IMR-90 (cell line): ENCODE data around the gene FCMR. TPM values are rescaled to one million over a fixed set of nuclear protein-coding genes. Genes with fewer than 3 reads are reported as not detected.

Source experiments
- ATAC-seq: fragments of 200-7000 bp; cut with Tn5 transposase; 2 replicates; pipeline ENCODE4 v1.9.1; 2020; ENCODE audit warnings: low read depth, mild to moderate bottlenecking, moderate library complexity
- BruUV-seq: library from RNA; stranded (reverse); fragments of 400-500 nt; replicated peaks from 2 replicates; lab custom pipeline; 2021; lab: Mats Ljungman, UMichigan
- CTCF ChIA-PET: fragments of 300-600 bp; formaldehyde crosslinking; extraction: SDS; loops from one replicate; lab custom pipeline; 2021; ENCODE audit warnings: antibody characterized with exemption; lab: Yijun Ruan, JAX
- POLR2A ChIA-PET: fragments of 300-600 bp; sonication (Branson Sonifier 250); formaldehyde crosslinking; loops from one replicate; lab custom pipeline; 2022; ENCODE audit warnings: antibody characterized with exemption; ENCODE audit not compliant: unreplicated experiment; lab: Charles Lee
- DNase-seq: peaks from one replicate; pipeline ENCODE4 v3.0.0; 2013
- H2AFZ ChIP-seq: replicated peaks from 2 replicates; pipeline ENCODE3; 2013; ENCODE audit warnings: low read length, mild to moderate bottlenecking; ENCODE audit not compliant: poor library complexity
- H2AK5ac ChIP-seq: 2 replicates; pipeline ENCODE4 v1.6.1; 2013; ENCODE audit warnings: low read depth, low read length, inconsistent platforms
- H2AK9ac ChIP-seq: replicated peaks from 2 replicates; pipeline ENCODE3; 2013; ENCODE audit warnings: mild to moderate bottlenecking, low read depth, low read length, moderate library complexity; ENCODE audit not compliant: poor library complexity
- H2BK120ac ChIP-seq: 2 replicates; pipeline ENCODE4 v1.6.1; 2013; ENCODE audit warnings: low read depth, low read length, inconsistent platforms
- H2BK15ac ChIP-seq: 3 replicates; pipeline ENCODE4 v1.6.1; 2013; ENCODE audit warnings: low read depth, low read length, inconsistent platforms
- H2BK20ac ChIP-seq: 2 replicates; pipeline ENCODE4 v1.6.1; 2013; ENCODE audit warnings: low read depth, mild to moderate bottlenecking, inconsistent platforms, low read length, moderate library complexity
- H2BK5ac ChIP-seq: 2 replicates; pipeline ENCODE4 v1.6.1; 2013; ENCODE audit warnings: mild to moderate bottlenecking, low read depth, low read length, inconsistent platforms; ENCODE audit not compliant: poor library complexity, severe bottlenecking
- H3K14ac ChIP-seq: replicated peaks from 2 replicates; pipeline ENCODE4 v1.6.1; 2013; ENCODE audit warnings: low read depth, low read length, inconsistent platforms
- H3K18ac ChIP-seq: 2 replicates; pipeline ENCODE4 v1.6.1; 2013; ENCODE audit warnings: low read depth, low read length, control low read depth
- H3K23ac ChIP-seq: 2 replicates; pipeline ENCODE4 v1.6.1; 2013; ENCODE audit warnings: low read depth, low read length, inconsistent platforms
- H3K27ac ChIP-seq: 2 replicates; pipeline ENCODE4 v1.5.1; 2013; ENCODE audit warnings: mild to moderate bottlenecking, control low read depth, low read length; ENCODE audit not compliant: insufficient read depth
- H3K27me3 ChIP-seq: 2 replicates; pipeline ENCODE4 v1.6.1; 2013; ENCODE audit warnings: low read length; ENCODE audit not compliant: control insufficient read depth, insufficient read depth
- H3K36me3 ChIP-seq: 2 replicates; pipeline ENCODE4 v1.6.1; 2013; ENCODE audit warnings: low read length, mixed read lengths; ENCODE audit not compliant: control insufficient read depth, insufficient read depth
- H3K4ac ChIP-seq: 2 replicates; pipeline ENCODE4 v1.6.1; 2013; ENCODE audit warnings: low read depth, low read length, inconsistent platforms
- H3K4me1 ChIP-seq: 2 replicates; pipeline ENCODE4 v1.6.1; 2013; ENCODE audit warnings: low read length, mixed read lengths; ENCODE audit not compliant: control insufficient read depth, insufficient read depth
- H3K4me2 ChIP-seq: 2 replicates; pipeline ENCODE4 v1.6.1; 2013; ENCODE audit warnings: low read depth, mild to moderate bottlenecking, control low read depth, low read length, moderate library complexity
- H3K4me3 ChIP-seq: 2 replicates; pipeline ENCODE4 v1.5.1; 2013; ENCODE audit warnings: low read depth, mild to moderate bottlenecking, control low read depth, low read length, moderate library complexity; ENCODE audit not compliant: insufficient read depth
- H3K56ac ChIP-seq: 2 replicates; pipeline ENCODE4 v1.6.1; 2013; ENCODE audit warnings: low read length, inconsistent platforms; ENCODE audit not compliant: insufficient read depth; ENCODE audit errors: extremely low read depth
- H3K79me1 ChIP-seq, 2 experiments: 2 replicates each; pipeline ENCODE4 v1.6.1; 2013; ENCODE audit warnings: low read length in 2 of 2, inconsistent platforms in 1 of 2, low read depth in 1 of 2
- H3K9ac ChIP-seq: 2 replicates; pipeline ENCODE4 v1.6.1; 2013; ENCODE audit warnings: low read depth, low read length, control low read depth
- H3K9me1 ChIP-seq: 2 replicates; pipeline ENCODE4 v1.6.1; 2013; ENCODE audit warnings: low read length, inconsistent platforms; ENCODE audit not compliant: insufficient read depth
- H3K9me3 ChIP-seq: 2 replicates; pipeline ENCODE4 v1.6.1; 2013; ENCODE audit warnings: low read length; ENCODE audit not compliant: control insufficient read depth, insufficient read depth
- H4K20me1 ChIP-seq: 2 replicates; pipeline ENCODE4 v1.6.1; 2013; ENCODE audit warnings: low read length, inconsistent platforms; ENCODE audit not compliant: insufficient read depth
- H4K5ac ChIP-seq: 2 replicates; pipeline ENCODE4 v1.6.1; 2013; ENCODE audit warnings: mild to moderate bottlenecking, low read depth, low read length, control low read depth
- H4K8ac ChIP-seq, 2 experiments: 2 replicates each; pipeline ENCODE4 v1.6.1; 2013; ENCODE audit warnings: low read depth in 2 of 2, low read length in 2 of 2, control low read depth in 1 of 2, inconsistent platforms in 1 of 2
- H4K91ac ChIP-seq: 2 replicates; pipeline ENCODE4 v1.6.1; 2013; ENCODE audit warnings: low read depth, low read length, inconsistent platforms; ENCODE audit not compliant: insufficient read depth
- BHLHE40 ChIP-seq: fragments of 150-350 bp; IDR thresholded peaks from 2 replicates; pipeline ENCODE4 v1.6.1; 2016; ENCODE audit warnings: mild to moderate bottlenecking, low read depth, low read length
- CEBPB ChIP-seq: IDR thresholded peaks from 2 replicates; pipeline ENCODE4 v1.6.1; 2012; ENCODE audit warnings: low read depth, low read length, improper control_type of control experiment
- CHD1 ChIP-seq: IDR thresholded peaks from 2 replicates; pipeline ENCODE4 v1.6.1; 2012; ENCODE audit warnings: low read depth, low read length, improper control_type of control experiment
- CTCF ChIP-seq: conservative IDR thresholded peaks from 2 replicates; pipeline ENCODE4 v1.5.1; 2012; ENCODE audit warnings: mild to moderate bottlenecking, low read depth, low read length, improper control_type of control experiment
- FOS ChIP-seq: fragments of 150-350 bp; IDR thresholded peaks from 2 replicates; pipeline ENCODE4 v1.6.1; 2016; ENCODE audit warnings: low read depth, low read length
- MAZ ChIP-seq: IDR thresholded peaks from 2 replicates; pipeline ENCODE4 v1.6.1; 2012; ENCODE audit warnings: low read depth, mild to moderate bottlenecking, low read length, improper control_type of control experiment, moderate library complexity, borderline replicate concordance
- MXI1 ChIP-seq: IDR thresholded peaks from 2 replicates; pipeline ENCODE4 v1.6.1; 2012; ENCODE audit warnings: low read depth, mild to moderate bottlenecking, low read length, moderate library complexity, borderline replicate concordance
- NFE2L2 ChIP-seq: fragments of 150-350 bp; IDR thresholded peaks from 2 replicates; pipeline ENCODE4 v1.6.1; 2016; ENCODE audit warnings: low read depth, mild to moderate bottlenecking, low read length
- POLR2A ChIP-seq: IDR thresholded peaks from 2 replicates; pipeline ENCODE4 v1.6.1; 2012; ENCODE audit warnings: mild to moderate bottlenecking, low read depth, low read length
- RAD21 ChIP-seq: IDR thresholded peaks from 2 replicates; pipeline ENCODE4 v1.6.1; 2012; ENCODE audit warnings: low read length, improper control_type of control experiment
- SMC3 ChIP-seq: fragments of 150-350 bp; IDR thresholded peaks from 2 replicates; pipeline ENCODE4 v1.6.1; 2016; ENCODE audit warnings: low read depth, mild to moderate bottlenecking, antibody characterized with exemption, low read length, moderate library complexity
- WGBS, 2 experiments: methylation state at CpG; one replicate each; pipeline versions ENCODE4 v1.1.5 to v1.1.7; 2013; ENCODE audit warnings: missing lambda C conversion rate in 2 of 2; ENCODE audit not compliant: insufficient read length in 1 of 2; ENCODE audit errors: extremely low coverage in 2 of 2; 5-methylcytosine and 5-hydroxymethylcytosine counted together
- dilution Hi-C: fragments of 300-500 bp; cut with HindIII; formaldehyde crosslinking; loops from one replicate; pipeline ENCODE4 v1.14.3; 2018; ENCODE audit warnings: low sequenced_read_pairs; ENCODE audit not compliant: unreplicated experiment
- in situ Hi-C: fragments of 300-500 bp; cut with MboI; formaldehyde crosslinking; loops from 3 replicates; pipeline ENCODE4 v1.14.3; 2019; ENCODE audit warnings: low sequenced_read_pairs, inconsistent platforms, mixed read lengths
- intact Hi-C: fragments of 100-400 bp; cut with micrococcal nuclease; formaldehyde crosslinking; loops from 2 replicates; pipeline ENCODE4 v1.10.0; 2022
- polyA plus RNA-seq, 3 experiments: library from polyadenylated mRNA; depleted of rRNA; stranded (reverse); fragments of >200 nt; gene quantifications; 2 replicates each; pipeline ENCODE4 v1.2.3, GENCODE V29; 2012; ENCODE audit warnings: low replicate concordance in 1 of 3
- total RNA-seq: library from RNA; depleted of rRNA; stranded (reverse); fragments of >200 nt; gene quantifications from 2 replicates; pipeline ENCODE4 v1.2.3, GENCODE V29; 2012
- TF ChIP-seq, protein P1 (sequence below): fragments of 150-350 bp; IDR thresholded peaks from 2 replicates; pipeline ENCODE4 v1.6.1; 2017; ENCODE audit warnings: mild to moderate bottlenecking, antibody characterized with exemption, low read length, low read depth

FCMR gene
- total and polyA plus RNA-seq, 2 of the 4 experiments (the other 2 are of a cell fraction), result 0.09 TPM; not detected in 1

GRCh38 chr1:206893380-206893779, 28.4 kb downstream of the FCMR start:
- Histone ChIP-seq H3K27ac (no peak overlapping the region), H3K18ac (peak overlapping the region; percentile 43; the same call in 1 of the 2 replicates), H2BK120ac (peak overlapping the region; percentile 72; the same call in 1 of the 2 replicates), H3K56ac (no peak overlapping the region), H2AK5ac (peak overlapping the region; percentile 44; the same call in 1 of the 2 replicates), H3K4ac (no peak overlapping the region), H2AK9ac (no peak overlapping the region), H3K9me3 (no peaks in the 10 kb centered on the region), H3K4me1 (peaks cover 37% of the 10 kb centered on the region), H2BK20ac (peak overlapping the region; percentile 77; the same call in 1 of the 2 replicates), H4K5ac (no peak overlapping the region), H3K27me3 (no peaks in the 10 kb centered on the region), H3K9me1 (peaks cover 39% of the 10 kb centered on the region), H2BK15ac (no peak overlapping the region), H4K8ac (peak overlapping the region in 1 of 2 experiments; percentile 22; a peak in 2 of 4 replicates), H3K14ac (peak overlapping the region; percentile 74; the same call in 1 of the 2 replicates), H3K4me2 (no peak overlapping the region), H3K36me3 (no peaks in the 10 kb centered on the region), H3K4me3 (no peak overlapping the region), H2BK5ac (peak overlapping the region; percentile 22), H3K23ac (no peak overlapping the region; the same call in 1 of the 2 replicates), H3K79me1 (peaks cover 0 to 16% of the 10 kb centered on the region in 2 experiments; a peak in 1 of 4 replicates), H2AFZ (no peak overlapping the region), H4K91ac (no peak overlapping the region), H3K9ac (no peak overlapping the region), H4K20me1 (no peaks in the 10 kb centered on the region)
- POLR2A ChIA-PET, result no interaction called here
- no CpG with 5 or more reads among the region's 2 CpGs for WGBS, 2 experiments
- no TSS peak for BruUV-seq
- in situ Hi-C loops, result no loop called here
- TF ChIP-seq CEBPB (no peak), MAZ (no peak), MXI1 (no peak), NFE2L2 (no peak), CHD1 (no peak), RAD21 (no peak), POLR2A (no peak), BHLHE40 (no peak), FOS (no peak), SMC3 (no peak), CTCF (no peak)
- TF ChIP-seq, protein P1, sequence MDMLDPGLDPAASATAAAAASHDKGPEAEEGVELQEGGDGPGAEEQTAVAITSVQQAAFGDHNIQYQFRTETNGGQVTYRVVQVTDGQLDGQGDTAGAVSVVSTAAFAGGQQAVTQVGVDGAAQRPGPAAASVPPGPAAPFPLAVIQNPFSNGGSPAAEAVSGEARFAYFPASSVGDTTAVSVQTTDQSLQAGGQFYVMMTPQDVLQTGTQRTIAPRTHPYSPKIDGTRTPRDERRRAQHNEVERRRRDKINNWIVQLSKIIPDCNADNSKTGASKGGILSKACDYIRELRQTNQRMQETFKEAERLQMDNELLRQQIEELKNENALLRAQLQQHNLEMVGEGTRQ, result no peak
- DNase-seq (no peak), ATAC-seq (no peak)
- intact Hi-C loops, result no loop called here
- dilution Hi-C loops, result no loop called here
- CTCF ChIA-PET, result no interaction called here
